GM19463 (cell line): ENCODE results near the gene RNF166.

Experiments used
- ATAC-seq: cut with Tn5 transposase; IDR thresholded peaks from one replicate; pipeline ENCODE4 v1.9.1; 2021; ENCODE audit warnings: mild to moderate bottlenecking, moderate library complexity; ENCODE audit not compliant: unreplicated experiment

The RNF166 gene

GRCh38 chr16:88725609-88726407 is 19.6 kb upstream of the RNF166 start:
- no peak for ATAC-seq

- ATAC-seq: no peak
These were observed 18.8 kb upstream of the RNF166 start for GRCh38 chr16:88724855-88725555.

DNA sequence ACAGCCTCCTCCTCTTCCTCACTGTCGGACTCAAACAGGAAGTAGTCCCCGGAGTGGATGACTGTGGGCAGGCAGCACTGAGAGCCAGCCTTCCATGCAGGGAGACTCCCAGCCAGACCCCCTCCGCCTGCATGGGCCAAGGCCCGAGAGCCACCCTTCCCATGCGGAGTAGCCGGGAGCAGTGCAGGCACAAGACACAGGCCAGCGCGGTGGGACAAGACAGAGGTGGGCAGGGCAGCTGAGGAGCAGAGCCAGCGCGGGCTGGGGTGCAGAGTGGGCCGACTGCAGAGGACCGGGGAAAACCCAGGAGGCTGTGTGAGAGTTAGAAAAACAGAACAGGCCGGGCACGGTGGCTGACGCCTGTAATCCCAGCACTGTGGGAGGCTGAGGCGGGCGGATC is 17.7 kb upstream of the RNF166 start:
- no peak for ATAC-seq

DNA sequence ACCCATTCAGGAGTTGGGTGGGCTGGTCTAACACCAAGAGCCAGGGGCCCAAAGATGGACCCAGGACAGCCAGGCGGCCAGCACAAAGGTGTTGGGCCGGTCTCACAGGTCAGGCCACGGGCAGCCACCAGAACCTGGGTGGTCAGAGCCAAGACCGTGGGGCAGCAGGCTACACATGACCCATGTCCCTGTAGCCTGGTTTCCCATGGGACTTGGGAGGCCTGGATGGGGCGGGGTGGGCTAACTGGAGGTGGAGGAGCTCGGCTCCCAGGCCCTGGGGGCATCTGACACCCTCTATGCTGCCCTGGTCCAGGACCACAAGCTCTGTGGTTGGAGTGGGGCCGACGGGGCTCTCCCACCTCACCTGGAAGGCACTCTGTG is 17.3 kb upstream of the RNF166 start:
- no peak for ATAC-seq

GRCh38 chr16:88722784-88723506 is 16.7 kb upstream of the RNF166 start:
- no peak for ATAC-seq

DNA sequence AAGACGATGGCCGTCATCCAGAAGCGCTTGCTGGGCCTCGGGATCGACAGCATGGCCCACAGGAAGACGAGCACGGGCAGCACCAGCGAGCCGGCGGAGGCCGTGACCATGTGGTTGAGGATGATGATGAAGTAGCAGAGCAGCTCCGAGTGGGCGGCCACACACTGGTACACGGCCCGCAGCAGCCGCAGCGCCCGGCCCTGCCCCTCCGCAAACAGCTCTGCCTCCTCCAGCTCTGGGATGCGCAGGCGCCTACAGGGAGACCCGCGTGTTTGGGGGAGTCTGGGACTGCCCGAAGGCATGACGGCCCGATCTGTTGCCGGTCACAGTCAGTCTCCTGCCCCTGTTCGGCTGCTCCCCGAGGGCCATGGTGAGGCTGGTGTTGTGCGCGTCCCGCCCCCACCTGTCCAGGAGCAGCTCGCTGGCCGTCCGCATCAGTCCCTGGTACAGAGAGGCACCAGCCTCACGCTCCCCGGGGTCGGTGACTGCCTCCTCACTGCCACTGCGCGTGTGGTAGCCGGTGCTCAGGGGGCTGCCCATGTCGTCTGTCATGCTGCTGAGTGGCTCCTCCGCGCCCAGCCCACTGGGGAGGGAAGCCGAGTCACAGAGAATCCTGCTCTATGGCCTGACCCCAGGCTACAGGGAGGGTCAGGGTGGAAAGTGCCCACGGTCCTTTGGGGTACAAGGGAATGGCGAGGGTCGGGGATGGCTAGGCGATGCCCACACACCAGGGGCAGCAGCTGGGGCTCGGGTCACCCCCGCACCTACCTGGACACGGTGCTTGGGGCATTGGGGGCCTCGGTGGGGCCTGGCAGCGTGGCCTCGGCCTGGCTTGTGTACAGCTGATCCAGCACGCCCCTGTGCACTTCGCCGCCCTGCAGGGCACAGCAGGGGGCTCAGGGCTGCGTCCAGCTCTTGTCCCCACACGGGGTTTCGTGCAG is 15.9 kb upstream of the RNF166 start:
- no peak for ATAC-seq

- ATAC-seq: no peak
These were observed 15.0 kb upstream of the RNF166 start for GRCh38 chr16:88721236-88721635.

DNA sequence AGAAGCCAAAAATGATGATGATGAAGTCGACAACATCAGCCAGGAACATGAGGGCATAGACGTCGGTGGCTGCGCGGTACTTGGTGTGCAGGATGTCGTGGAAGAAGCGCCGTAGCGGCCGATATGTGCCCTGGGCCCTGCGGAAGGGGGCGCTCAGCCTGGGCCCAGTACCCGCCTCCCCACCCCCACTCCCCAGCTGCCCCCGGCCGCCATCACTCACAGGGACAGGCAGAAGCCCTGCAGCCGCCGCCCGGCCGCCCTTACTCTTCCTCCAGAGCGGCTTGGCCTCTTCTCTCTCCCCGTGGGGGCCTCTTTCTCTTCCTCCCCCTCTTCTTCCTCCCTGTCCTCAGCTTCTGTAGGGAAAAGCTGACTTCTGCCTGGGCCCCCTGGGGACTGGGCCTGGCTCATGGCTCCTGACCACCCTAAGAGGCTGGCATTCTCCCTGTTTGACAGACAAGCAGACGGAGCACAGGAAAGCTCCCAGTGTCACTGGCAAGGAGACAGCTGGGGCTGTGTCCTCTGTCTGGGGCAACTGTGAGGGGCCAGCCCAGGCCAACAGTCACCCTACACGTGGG is 14.3 kb upstream of the RNF166 start:
- no peak for ATAC-seq

- ATAC-seq: no peak
These were observed 13.7 kb upstream of the RNF166 start for GRCh38 chr16:88719933-88720296.

- ATAC-seq: no peak
These were observed 13.2 kb upstream of the RNF166 start for GRCh38 chr16:88719267-88719932.

DNA sequence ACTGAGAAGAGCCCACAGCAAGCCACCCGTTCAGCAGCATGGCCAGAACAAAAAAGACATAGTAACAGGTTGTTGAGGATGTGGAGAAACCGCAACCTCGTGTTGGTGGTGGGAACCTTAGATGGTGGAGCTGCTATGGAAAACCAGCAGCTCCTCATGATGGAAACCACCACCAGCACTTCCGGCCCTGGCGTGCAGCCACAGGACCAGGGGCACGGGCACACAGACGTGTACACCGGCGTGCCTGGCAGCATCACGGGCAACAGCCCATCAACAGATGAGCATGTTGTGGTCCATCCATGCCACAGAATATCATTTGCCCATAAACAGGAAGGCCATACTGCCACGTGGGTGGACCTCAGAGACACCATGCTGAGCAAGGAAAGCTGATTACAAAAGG is 12.0 kb upstream of the RNF166 start:
- no peak for ATAC-seq

- ATAC-seq: no peak
These were observed 10.4 kb upstream of the RNF166 start for GRCh38 chr16:88716601-88717001.

DNA sequence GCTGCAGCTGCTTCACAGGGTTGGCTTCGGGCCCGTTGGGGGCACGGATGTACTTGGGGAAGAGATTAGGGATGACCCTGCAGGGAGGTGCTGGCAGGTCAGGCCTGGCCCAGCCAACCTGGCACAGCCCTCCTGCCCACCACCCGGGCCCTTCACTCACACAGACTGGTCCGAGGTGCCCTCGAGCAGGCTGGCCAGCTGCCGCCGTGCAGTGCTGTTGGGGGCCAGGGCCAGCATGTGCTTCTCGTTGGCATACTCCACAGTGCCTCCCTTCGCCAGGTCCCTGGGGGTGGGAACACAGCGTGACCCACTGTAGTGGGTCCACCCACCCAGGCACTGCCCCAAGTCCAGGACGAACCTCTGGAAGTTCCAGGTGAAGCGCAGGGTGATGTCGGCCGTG is 10.0 kb upstream of the RNF166 start:
- ATAC-seq: no peak

- no peak for ATAC-seq
These were observed 9.3 kb upstream of the RNF166 start for GRCh38 chr16:88715312-88716190.

GRCh38 chr16:88714420-88715302 is 8.5 kb upstream of the RNF166 start:
- no peak for ATAC-seq

DNA sequence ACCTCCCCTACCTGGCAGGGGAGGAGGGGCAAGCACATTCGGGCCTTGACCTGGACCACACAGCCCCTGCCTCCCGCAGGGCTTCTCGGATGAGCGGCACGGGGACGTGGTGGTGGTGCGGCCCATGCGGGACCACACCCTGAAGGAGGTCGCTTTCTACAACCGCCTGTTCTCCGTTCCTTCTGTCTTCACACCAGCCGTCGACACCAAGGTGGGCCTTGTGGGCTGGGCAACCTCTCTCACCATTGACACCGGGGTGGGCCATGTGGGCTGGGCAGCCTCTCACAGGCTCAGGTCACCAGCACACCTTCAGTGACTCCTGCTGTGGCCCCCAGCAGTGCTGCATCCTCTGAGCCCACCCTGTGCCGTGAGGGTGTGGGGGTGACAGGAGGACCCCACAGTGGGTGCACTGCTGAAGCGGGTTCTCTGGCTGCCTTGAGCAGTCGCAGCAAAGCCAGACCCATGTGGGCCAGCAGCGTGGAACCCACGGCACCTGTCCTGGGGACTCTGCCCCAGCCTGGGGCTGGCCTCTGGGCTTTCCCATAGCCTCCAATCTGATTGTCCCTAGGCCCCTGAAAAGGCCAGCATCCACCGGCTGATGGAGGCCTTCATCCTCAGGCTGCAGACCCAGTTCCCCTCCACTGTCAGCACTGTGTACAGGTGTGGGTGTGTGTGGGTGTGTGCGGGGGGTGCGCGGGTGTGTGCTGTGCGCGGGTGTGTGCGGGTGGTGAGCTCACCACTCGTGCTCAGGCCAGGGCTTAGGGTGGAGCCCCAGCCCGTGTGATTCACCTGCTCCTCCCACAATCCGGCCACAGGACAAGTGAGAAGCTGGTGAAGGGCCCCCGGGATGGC is 7.6 kb upstream of the RNF166 start:
- no peak for ATAC-seq

GRCh38 chr16:88713054-88713453 is 6.8 kb upstream of the RNF166 start:
- ATAC-seq: no peak
